ENCODE data around the gene NR4A1.

- TF ChIP-seq POLR2AphosphoS5 (IDR thresholded peaks at IDR 0.05) (no peak), CTCF (IDR thresholded peaks at IDR 0.05) (no peak), EP300 (IDR thresholded peaks at IDR 0.05) (no peak), POLR2A (IDR thresholded peaks at IDR 0.05; ENCODE audit: low read depth) (no peak)
Observed at GRCh38 chr12:52013626-52014310, 37.5 kb upstream of the NR4A1 start.
